SK-N-SH treated with all-trans-retinoic acid at 6 μM for 48 hours (cell line): ENCODE data around the gene SRCAP.

Experiments used
- GLIS3 ChIP-seq: fragments of 250-450 bp; sonication (Bioruptor Pico); IDR thresholded peaks from 2 replicates; pipeline ENCODE4 v1.5.0; 2020; ENCODE audit warnings: mild to moderate bottlenecking, moderate library complexity
- PATZ1 ChIP-seq: fragments of 250-450 bp; sonication (Bioruptor Pico); IDR thresholded peaks from 2 replicates; pipeline ENCODE4 v1.8.0; 2020; ENCODE audit warnings: mild to moderate bottlenecking, moderate library complexity, borderline replicate concordance
- ZFP3 ChIP-seq: fragments of 250-450 bp; sonication (Bioruptor Pico); IDR thresholded peaks from 2 replicates; pipeline ENCODE4 v1.5.0; 2020; ENCODE audit warnings: mild to moderate bottlenecking, moderate library complexity
- ZFP30 ChIP-seq: fragments of 450-650 bp; formaldehyde crosslinking; IDR thresholded peaks from 2 replicates; pipeline ENCODE4 v1.5.0; 2022; ENCODE audit warnings: mild to moderate bottlenecking, moderate library complexity
- TF ChIP-seq, protein P1 (sequence below): fragments of 250-450 bp; sonication (Bioruptor Pico); IDR thresholded peaks from 2 replicates; pipeline ENCODE4 v1.5.1; 2020; ENCODE audit warnings: low read depth, mild to moderate bottlenecking, moderate library complexity

DNA sequence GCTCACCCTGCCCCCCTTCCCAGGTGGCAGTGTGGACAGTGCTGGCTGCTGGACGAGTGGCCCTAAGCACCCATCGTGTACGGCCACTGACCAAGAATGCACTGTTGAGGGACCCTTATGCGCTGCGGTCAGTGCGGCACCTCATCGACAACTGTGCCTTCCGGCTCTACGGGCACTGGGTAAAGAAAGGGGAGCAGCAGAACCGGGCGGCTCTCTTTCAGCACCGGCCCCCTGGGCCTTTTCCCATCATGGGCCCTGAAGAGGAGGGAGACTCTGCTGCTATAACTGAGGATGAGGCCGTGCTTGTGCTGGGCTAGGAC lies 57.8 kb downstream of the SRCAP start:
- no peak for TF ChIP-seq ZFP3
- TF ChIP-seq ZFP30 (CRISPR knock-in tag), result no peak
- TF ChIP-seq PATZ1, result no peak
- no peak for TF ChIP-seq GLIS3 (CRISPR knock-in tag)
- TF ChIP-seq, protein P1, sequence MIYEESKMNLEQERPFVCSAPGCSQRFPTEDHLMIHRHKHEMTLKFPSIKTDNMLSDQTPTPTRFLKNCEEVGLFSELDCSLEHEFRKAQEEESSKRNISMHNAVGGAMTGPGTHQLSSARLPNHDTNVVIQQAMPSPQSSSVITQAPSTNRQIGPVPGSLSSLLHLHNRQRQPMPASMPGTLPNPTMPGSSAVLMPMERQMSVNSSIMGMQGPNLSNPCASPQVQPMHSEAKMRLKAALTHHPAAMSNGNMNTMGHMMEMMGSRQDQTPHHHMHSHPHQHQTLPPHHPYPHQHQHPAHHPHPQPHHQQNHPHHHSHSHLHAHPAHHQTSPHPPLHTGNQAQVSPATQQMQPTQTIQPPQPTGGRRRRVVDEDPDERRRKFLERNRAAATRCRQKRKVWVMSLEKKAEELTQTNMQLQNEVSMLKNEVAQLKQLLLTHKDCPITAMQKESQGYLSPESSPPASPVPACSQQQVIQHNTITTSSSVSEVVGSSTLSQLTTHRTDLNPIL, result no peak
